Measurements from ENCODE around the gene CCDC116. TPM values are rescaled to one million over a fixed set of nuclear protein-coding genes. Genes with fewer than 3 reads are reported as not detected.

Gene CCDC116
- total and polyA plus RNA-seq, 2 experiments from 2014 or later = 0.14 TPM; not detected in 1

- TF ChIP-seq CTCF (conservative IDR thresholded peaks at IDR 0.05; ENCODE audit: low read depth in 2 of 2) (no peak), STAT1 (IDR thresholded peaks at IDR 0.05; ENCODE audit: unreplicated experiment) (no peak), JUNB (IDR thresholded peaks at IDR 0.05; ENCODE audit: unreplicated experiment) (no peak), CREB1 (CRISPR knock-in tag; IDR thresholded peaks at IDR 0.05; ENCODE audit: low read depth) (no peak)
Measured at GRCh38 chr22:21598302-21598701, 34.3 kb upstream of the CCDC116 start (continued).

- Mint-ChIP-seq H3K36me3 (ENCODE audit: low read depth) (peaks cover 39% of the 10 kb centered on the region), H3K27ac (peak overlapping the region; percentile 16), H3K4me3 (no peak overlapping the region), H3K27me3 (ENCODE audit: insufficient read depth, low read depth, poor library complexity) (peaks cover 2% of the 10 kb centered on the region), H3K9me3 (no peaks in the 10 kb centered on the region; the same call in 2 of the 3 replicates), H3K4me1 (peaks cover 13% of the 10 kb centered on the region)
- Histone ChIP-seq H3K27ac (ENCODE audit: low read depth) (no peak overlapping the region; the same call in 1 of the 2 replicates), H3F3A (replicated peaks; ENCODE audit: low read depth) (peaks cover 3% of the 10 kb centered on the region; the same call in 1 of the 2 replicates), H3K79me2 (replicated peaks; ENCODE audit: insufficient read depth) (peaks cover 99% of the 10 kb centered on the region), H3K4me2 (no peak overlapping the region), H3K36me3 (ENCODE audit: insufficient read depth) (peaks cover 12% of the 10 kb centered on the region), H4K20me1 (replicated peaks; ENCODE audit: insufficient read depth) (peaks cover 77% of the 10 kb centered on the region), H3K9me2 (ENCODE audit: insufficient read depth) (no peaks in the 10 kb centered on the region), H3K27me3 (ENCODE audit: insufficient read depth) (no peaks in the 10 kb centered on the region), H3K4me1 (ENCODE audit: insufficient read depth) (no peaks in the 10 kb centered on the region), H2AFZ (no peak overlapping the region), H3K4me3 (no peak overlapping the region)
- ATAC-seq (no peak), DNase-seq (ENCODE audit: low spot score) (no peak)
- no peak for TF ChIP-seq EZH2phosphoT487 (IDR thresholded peaks at IDR 0.05; ENCODE audit: unreplicated experiment)
- TF ChIP-seq STAT1 (IDR thresholded peaks at IDR 0.05; ENCODE audit: unreplicated experiment) = no peak
- TF ChIP-seq NANOG (IDR thresholded peaks at IDR 0.05; ENCODE audit: borderline replicate concordance) = no peak
- TF ChIP-seq CREB1 (CRISPR knock-in tag; IDR thresholded peaks at IDR 0.05; ENCODE audit: low read depth) = no peak
- no peak for TF ChIP-seq ZNF462 (CRISPR knock-in tag; IDR thresholded peaks at IDR 0.05)
- no peak for TF ChIP-seq EZH2 (IDR thresholded peaks at IDR 0.05; ENCODE audit: low read depth, unreplicated experiment)
- no peak for TF ChIP-seq ETS1 (IDR thresholded peaks at IDR 0.05)
- no peak for TF ChIP-seq REST (IDR thresholded peaks at IDR 0.05; ENCODE audit: unreplicated experiment)
Measured at GRCh38 chr22:21599053-21599893, 33.3 kb upstream of the CCDC116 start.

Data from GM23338 (cell line).